H1 (cell line): ENCODE measurements around the gene PRXL2A. TPM values are rescaled to one million over a fixed set of nuclear protein-coding genes. Genes with fewer than 3 reads are reported as not detected.

Experiments used
- CTCF ChIA-PET: fragments of 300-600 bp; sonication (Branson Sonifier 250); formaldehyde crosslinking; loops from one replicate; lab custom pipeline; 2021; ENCODE audit not compliant: partially characterized antibody; lab: Charles Lee
- POLR2A ChIA-PET: fragments of 300-600 bp; sonication (Branson Sonifier 250); formaldehyde crosslinking; loops from one replicate; lab custom pipeline; 2021; ENCODE audit warnings: inconsistent platforms; ENCODE audit not compliant: partially characterized antibody; lab: Charles Lee
- DNase-seq, 2 experiments: peaks; one replicate each; pipeline versions ENCODE4 v3.0.0 to v3.0.0-alpha.2; 2010 to 2022; ENCODE audit warnings: low spot score in 2 of 2, low read depth in 1 of 2, mixed read lengths in 1 of 2
- FAIRE-seq: peaks from 2 replicates; lab custom pipeline; 2011; peaks lifted over from hg19 to GRCh38; lab: Jason Lieb, UNC
- H2AFZ ChIP-seq: 2 replicates; pipeline ENCODE4 v1.8.1; 2012; ENCODE audit warnings: low read length, inconsistent platforms
- H2AK5ac ChIP-seq: 2 replicates; pipeline ENCODE4 v1.6.1; 2013; ENCODE audit warnings: low read depth, low read length
- H2BK120ac ChIP-seq: replicated peaks from 2 replicates; pipeline ENCODE3; 2013; ENCODE audit warnings: low read depth, low read length, inconsistent platforms
- H2BK12ac ChIP-seq: 2 replicates; pipeline ENCODE4 v1.6.1; 2013; ENCODE audit warnings: low read depth, low read length
- H2BK15ac ChIP-seq: 2 replicates; pipeline ENCODE4 v1.6.1; 2013; ENCODE audit warnings: low read length
- H2BK20ac ChIP-seq: 2 replicates; pipeline ENCODE4 v1.6.1; 2013; ENCODE audit warnings: low read length
- H2BK5ac ChIP-seq: 2 replicates; pipeline ENCODE4 v1.6.1; 2013; ENCODE audit warnings: low read depth, low read length
- H3K14ac ChIP-seq: 2 replicates; pipeline ENCODE4 v1.6.1; 2013; ENCODE audit warnings: inconsistent platforms; ENCODE audit not compliant: insufficient read length
- H3K18ac ChIP-seq: 2 replicates; pipeline ENCODE4 v1.6.1; 2013; ENCODE audit warnings: low read length; ENCODE audit errors: extremely low read depth
- H3K23ac ChIP-seq: 2 replicates; pipeline ENCODE4 v1.6.1; 2013; ENCODE audit warnings: inconsistent platforms; ENCODE audit not compliant: insufficient read length
- H3K23me2 ChIP-seq: 2 replicates; pipeline ENCODE4 v1.6.1; 2013; ENCODE audit warnings: low read depth, low read length
- H3K27ac ChIP-seq: 2 replicates; pipeline ENCODE4 v1.6.1; 2011; ENCODE audit warnings: low read depth, low read length, inconsistent platforms
- H3K27me3 ChIP-seq, 4 experiments: replicated peaks in 1 of 4; 1 replicate in 1 of 4; 2 replicates in 3 of 4; pipeline versions ENCODE4 v1.6.1 to v1.8.1; 2011 to 2013; ENCODE audit warnings: low read length in 3 of 4, mild to moderate bottlenecking in 3 of 4, inconsistent platforms in 2 of 4, mixed read lengths in 2 of 4, moderate library complexity in 1 of 4; ENCODE audit not compliant: control insufficient read depth in 3 of 4, insufficient read depth in 3 of 4; ENCODE audit errors: extremely low read depth in 1 of 4
- H3K36me3 ChIP-seq, 4 experiments: 2 replicates each; pipeline versions ENCODE4 v1.6.1 to v1.8.1; 2011 to 2013; ENCODE audit warnings: mild to moderate bottlenecking in 4 of 4, low read length in 3 of 4, moderate library complexity in 2 of 4, control low read depth in 1 of 4, inconsistent platforms in 1 of 4; ENCODE audit not compliant: insufficient read depth in 4 of 4, control insufficient read depth in 2 of 4
- H3K4ac ChIP-seq: replicated peaks from 2 replicates; pipeline ENCODE3; 2013; ENCODE audit warnings: low read length, low read depth, mixed read lengths, inconsistent platforms; ENCODE audit not compliant: insufficient read length
- H3K4me1 ChIP-seq, 4 experiments: replicated peaks in 1 of 4; 1 replicate in 1 of 4; 2 replicates in 3 of 4; pipeline versions ENCODE4 v1.6.1 to v1.8.1; 2011 to 2013; ENCODE audit warnings: low read length in 3 of 4, inconsistent platforms in 2 of 4, mixed read lengths in 1 of 4; ENCODE audit not compliant: insufficient read depth in 4 of 4, control insufficient read depth in 3 of 4
- H3K4me2 ChIP-seq, 2 experiments: 2 replicates each; pipeline versions ENCODE4 v1.6.1 to v1.8.1; 2011 to 2013; ENCODE audit warnings: low read depth in 2 of 2, low read length in 2 of 2, control low read depth in 1 of 2, inconsistent platforms in 1 of 2, mild to moderate bottlenecking in 1 of 2; ENCODE audit not compliant: insufficient read depth in 1 of 2
- H3K4me3 ChIP-seq, 4 experiments: fragments of 200-600, 300-600 bp in 1 of 4; sonication (generic), shearing (Covaris generic), sonication (Bioruptor Twin) in 1 of 4; 2 replicates each; pipeline versions ENCODE4 v1.5.1 to v1.8.1; 2011 to 2016; ENCODE audit warnings: low read length in 4 of 4, low read depth in 3 of 4, control low read depth in 2 of 4, inconsistent platforms in 2 of 4, mild to moderate bottlenecking in 2 of 4, mixed read lengths in 1 of 4, moderate library complexity in 1 of 4; ENCODE audit not compliant: insufficient read depth in 2 of 4; ENCODE audit errors: extremely low read depth in 1 of 4
- H3K56ac ChIP-seq: replicated peaks from 2 replicates; pipeline ENCODE3; 2013; ENCODE audit warnings: low read depth, mild to moderate bottlenecking, mixed read lengths, low read length, inconsistent platforms; ENCODE audit not compliant: insufficient read length
- H3K79me1 ChIP-seq: 2 replicates; pipeline ENCODE4 v1.6.1; 2013; ENCODE audit warnings: low read depth, low read length, control low read depth
- H3K79me2 ChIP-seq, 2 experiments: 2 replicates each; pipeline versions ENCODE4 v1.6.1 to v1.8.1; 2012 to 2013; ENCODE audit warnings: low read length in 2 of 2, mild to moderate bottlenecking in 2 of 2, inconsistent platforms in 1 of 2; ENCODE audit not compliant: insufficient read depth in 2 of 2, control insufficient read depth in 1 of 2
- H3K9ac ChIP-seq, 4 experiments: replicated peaks in 1 of 4; 1 replicate in 1 of 4; 2 replicates in 3 of 4; pipeline versions ENCODE4 v1.6.1 to v1.8.1; 2011 to 2013; ENCODE audit warnings: low read depth in 3 of 4, low read length in 3 of 4, control low read depth in 2 of 4, mild to moderate bottlenecking in 2 of 4, moderate library complexity in 2 of 4, inconsistent platforms in 1 of 4; ENCODE audit errors: extremely low read depth in 1 of 4
- H3K9me3 ChIP-seq, 2 experiments: 2 replicates each; pipeline versions ENCODE4 v1.6.1 to v1.8.1; 2012 to 2013; ENCODE audit warnings: mild to moderate bottlenecking in 2 of 2, moderate library complexity in 2 of 2, control low read depth in 1 of 2, inconsistent platforms in 1 of 2, low read depth in 1 of 2, low read length in 1 of 2, mixed read lengths in 1 of 2; ENCODE audit not compliant: insufficient read depth in 2 of 2
- H4K20me1 ChIP-seq, 2 experiments: replicated peaks in 1 of 2; 2 replicates each; pipeline versions ENCODE3 to v1.8.1; 2011 to 2013; ENCODE audit warnings: inconsistent platforms in 2 of 2, low read length in 2 of 2, mild to moderate bottlenecking in 1 of 2; ENCODE audit not compliant: insufficient read depth in 2 of 2, control insufficient read depth in 1 of 2
- H4K5ac ChIP-seq: 2 replicates; pipeline ENCODE4 v1.6.1; 2013; ENCODE audit warnings: low read length, low read depth, mixed read lengths, inconsistent platforms; ENCODE audit not compliant: insufficient read length
- H4K8ac ChIP-seq: 2 replicates; pipeline ENCODE4 v1.8.0; 2013; ENCODE audit warnings: mild to moderate bottlenecking, moderate library complexity, low read length, inconsistent platforms; ENCODE audit not compliant: insufficient read depth; ENCODE audit errors: extremely low read depth
- H4K91ac ChIP-seq: replicated peaks from 2 replicates; pipeline ENCODE3; 2013; ENCODE audit warnings: low read length, mixed read lengths, inconsistent platforms; ENCODE audit not compliant: insufficient read length
- PHF8 ChIP-seq: fragments of 200-600 bp; sonication (generic); conservative IDR thresholded peaks from 2 replicates; pipeline ENCODE4 v1.7.1; 2012; ENCODE audit warnings: low read depth, mild to moderate bottlenecking, inconsistent platforms, low read length, moderate library complexity
- POLR2A ChIP-seq, 2 experiments: IDR thresholded peaks; 1 replicate in 1 of 2; 2 replicates in 1 of 2; pipeline ENCODE4 v1.6.1; 2011; ENCODE audit warnings: low read depth in 2 of 2, low read length in 2 of 2, mild to moderate bottlenecking in 2 of 2; ENCODE audit errors: control extremely low read depth in 1 of 2
- TEAD4 ChIP-seq: IDR thresholded peaks from 2 replicates; pipeline ENCODE4 v1.6.1; 2012; ENCODE audit warnings: low read depth, low read length, inconsistent platforms, mixed read lengths
- WGBS, 2 experiments: shearing (Covaris generic) in 1 of 2; methylation state at CpG; one replicate each; pipeline versions ENCODE4 v1.1.6 to v1.1.7; 2013 to 2015; ENCODE audit warnings: low lambda C conversion rate in 2 of 2, mixed read lengths in 2 of 2, inconsistent platforms in 1 of 2, low coverage in 1 of 2, missing lambda C conversion rate in 1 of 2; ENCODE audit not compliant: insufficient replicate concordance in 2 of 2, insufficient coverage in 1 of 2, insufficient read length in 1 of 2; ENCODE audit errors: extremely low coverage in 1 of 2, missing lambda C conversion rate in 1 of 2; 5-methylcytosine and 5-hydroxymethylcytosine counted together
- polyA plus RNA-seq, 7 experiments: library from polyadenylated mRNA; depleted of rRNA in 3 of 7; stranded (reverse) in 5 of 7; unstranded in 2 of 7; fragments of >200 nt in 5 of 7; fragments of 200-250 nt in 2 of 7; gene quantifications; 1 replicate in 5 of 7; 2 replicates in 1 of 7; 4 replicates in 1 of 7; pipeline versions ENCODE4 v1.2.1 to v1.2.3, GENCODE V29; 2011 to 2013; ENCODE audit warnings: missing spikeins in 2 of 7, mixed read lengths in 2 of 7
- total RNA-seq: library from RNA; stranded (reverse); fragmentation: NEBNext Ultra II Directional; extraction: Animal tissue kit (Norgen Biotek cat#: 25700); gene quantifications from 2 replicates; pipeline ENCODE4 v1.2.1, GENCODE V29; 2021

The PRXL2A gene
- total and polyA plus RNA-seq, 2 of the 8 experiments (the other 6 are each of a cell fraction or from before 2014, with no cell fraction given) = 13.4 to 58.3 TPM

DNA sequence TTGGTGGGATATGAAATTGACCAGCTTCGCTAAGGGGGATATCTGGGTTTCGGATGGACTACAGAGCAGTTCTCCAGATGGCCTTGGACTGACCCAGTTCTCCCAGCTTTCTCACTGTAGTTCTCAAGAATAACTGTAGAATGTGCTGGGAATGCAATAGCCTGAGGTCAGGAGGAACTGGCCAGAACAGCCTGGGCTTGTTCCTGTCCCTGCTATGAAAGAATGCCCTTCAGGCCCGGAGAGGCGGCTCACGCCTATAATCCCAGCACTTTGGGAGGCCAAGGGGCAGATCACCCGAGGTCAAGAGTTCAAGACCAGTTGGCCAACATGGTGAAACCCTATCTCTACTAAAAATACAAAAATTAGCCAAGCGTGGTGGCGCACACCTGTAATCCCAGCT lies 33.5 kb downstream of the PRXL2A start:
- no peaks in the 10 kb centered on the region for H3K23me2 ChIP-seq
- WGBS, 2 experiments = 88% methylated on average over 8 of the region's 8 CpGs; no CpG with 5 or more reads in 1 of the 2 experiments
- CTCF ChIA-PET = interaction anchor here (0.8 to 38.4 kb wide), 8 partner anchors 10 to 221 kb away, joined by 3 to 1263 read pairs (median 47); no protein-coding TSS in a partner anchor

More for the DNA sequence above, 33.5 kb downstream of the PRXL2A start:
- H3K4me3 ChIP-seq = no peak overlapping the region
- H2BK20ac ChIP-seq = no peak overlapping the region
- H3K4ac ChIP-seq = no peak overlapping the region
- no peak overlapping the region for H4K5ac ChIP-seq
- peaks cover 0 to 3% (median 3%) of the 10 kb centered on the region in 4 experiments; a peak in 4 of 7 replicates for H3K4me1 ChIP-seq
- no peaks in the 10 kb centered on the region for H3K79me1 ChIP-seq
- no peak overlapping the region for H2AFZ ChIP-seq
- DNase-seq = no peak
- H3K56ac ChIP-seq = no peak overlapping the region
- H3K4me2 ChIP-seq = no peak overlapping the region
- no peaks in the 10 kb centered on the region for H4K20me1 ChIP-seq
- H3K79me2 ChIP-seq = no peaks in the 10 kb centered on the region
- no peak overlapping the region for H3K14ac ChIP-seq
- H3K27ac ChIP-seq = no peak overlapping the region
- no peak overlapping the region for H2BK15ac ChIP-seq
- no peaks in the 10 kb centered on the region for H3K9me3 ChIP-seq
- H3K27me3 ChIP-seq = no peaks in the 10 kb centered on the region
- H3K9ac ChIP-seq = no peak overlapping the region
- H3K18ac ChIP-seq = no peak overlapping the region
- H4K8ac ChIP-seq = no peak overlapping the region
- H3K23ac ChIP-seq = no peak overlapping the region
- POLR2A ChIA-PET = interaction anchor here (2.1 kb wide), 1 partner anchor 53 kb away, joined by 4 read pairs; no protein-coding TSS in a partner anchor
- H2BK5ac ChIP-seq = no peak overlapping the region
- no peak overlapping the region for H2BK12ac ChIP-seq
- no peak overlapping the region for H2AK5ac ChIP-seq
- TF ChIP-seq POLR2A (IDR thresholded peaks at IDR 0.05; ENCODE audit: control extremely low read depth in 1 of 2, low read depth in 2 of 2, low read length in 2 of 2) = no peak
- TF ChIP-seq TEAD4 = no peak
- no peak for TF ChIP-seq PHF8
- H4K91ac ChIP-seq = no peak overlapping the region
- H2BK120ac ChIP-seq = no peak overlapping the region
- FAIRE-seq = no peak
- H3K36me3 ChIP-seq = no peaks in the 10 kb centered on the region; a peak in 1 of 8 replicates
